Stimulated activated CD8-positive, alpha-beta memory T cell treated with anti-CD3 and anti-CD28 coated beads, Interleukin-15, amount 100 ng/mL, for 24 hours (primary cell): ENCODE measurements around the gene LUZP1.
"Not testable (repeated sequence)": the region's sequence is repeated elsewhere in the genome, so short reads cannot be mapped to it uniquely, and the experiment has no call there.

ENCODE experiments used
- DNase-seq: peaks from one replicate; pipeline ENCODE4 v3.0.0-alpha.2; 2020; ENCODE audit warnings: low read depth

Gene LUZP1

DNA sequence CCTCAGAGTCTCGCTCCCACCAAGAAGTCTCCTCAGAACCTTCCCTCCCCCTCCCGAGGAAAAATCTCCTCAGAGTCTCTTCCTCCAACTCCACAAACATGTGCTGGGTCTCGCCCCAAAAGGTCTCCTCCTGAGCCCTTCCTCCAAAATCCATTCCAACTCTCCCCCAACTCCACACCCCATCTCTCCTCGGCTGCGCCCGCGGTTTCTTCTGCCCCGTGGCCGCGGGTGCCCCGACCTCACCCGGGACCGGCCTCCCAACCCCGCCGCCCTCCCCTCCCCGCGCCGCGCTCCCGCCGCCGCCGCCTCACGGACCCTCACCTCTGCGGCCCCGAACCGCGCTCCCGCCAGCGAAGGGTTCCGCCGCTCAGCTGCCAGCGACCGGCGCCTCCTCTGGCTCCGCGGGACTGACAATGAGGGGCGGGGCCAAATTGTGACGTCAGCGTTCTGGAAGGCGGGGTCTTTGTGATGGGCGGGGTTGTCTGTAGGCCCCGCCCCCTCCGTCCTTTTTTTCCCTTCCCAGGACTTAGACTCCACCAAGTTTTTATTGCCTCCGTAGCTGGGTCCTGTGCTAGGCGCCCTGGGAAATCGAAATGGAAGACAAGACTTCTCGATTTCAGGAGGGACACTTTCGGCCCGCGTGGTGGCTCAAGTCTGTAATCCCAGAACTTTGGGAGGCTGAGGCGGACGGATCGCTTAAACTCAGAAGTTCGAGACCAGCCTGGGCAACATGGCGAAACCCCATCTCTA is at the start of gene LUZP1:
LUZP1 (minus strand) TSS at position 412 of the 750 bp plus-strand sequence.
- peak; percentile 81 for DNase-seq

DNA sequence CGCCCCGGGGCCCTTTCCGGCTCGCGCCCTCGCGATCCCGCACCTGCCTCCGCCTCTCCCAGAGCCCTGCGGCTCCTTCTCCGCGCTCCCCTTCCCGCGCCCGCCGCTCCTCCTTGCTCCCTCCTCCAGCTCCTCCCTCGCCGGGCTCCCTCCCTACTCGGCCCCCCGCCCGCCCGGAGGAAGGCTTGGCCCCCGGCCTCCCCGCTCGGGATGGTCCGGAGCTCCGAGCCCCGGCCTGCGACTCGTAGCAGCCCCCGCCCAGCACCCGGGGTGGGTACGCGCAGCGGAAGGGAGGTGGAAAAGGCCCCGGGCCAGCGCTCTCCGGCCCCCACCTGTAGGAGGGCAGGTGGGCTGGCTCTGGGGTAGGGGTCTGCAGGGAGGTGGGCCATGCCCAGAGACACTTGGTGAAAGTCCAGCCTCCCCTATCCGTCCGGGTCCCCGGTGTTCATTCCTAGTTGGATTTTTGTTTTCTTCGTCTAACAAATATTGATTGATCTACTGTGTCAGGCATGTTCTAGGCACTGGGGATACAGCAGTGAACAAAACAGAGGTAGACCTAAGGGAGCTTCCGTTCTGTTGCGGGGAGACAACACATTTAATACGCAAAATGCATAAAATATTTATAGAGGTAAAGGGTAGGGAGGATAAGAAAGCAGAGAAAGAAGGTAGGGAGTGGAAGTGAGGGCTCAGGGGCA is 48.9 kb upstream of the LUZP1 start, which contains the start of gene HTR1D:
HTR1D (minus strand) TSS at position 82 of the 695 bp plus-strand sequence. CDS start 23,283 bp downstream, outside the sequence.
- no peak for DNase-seq

DNA sequence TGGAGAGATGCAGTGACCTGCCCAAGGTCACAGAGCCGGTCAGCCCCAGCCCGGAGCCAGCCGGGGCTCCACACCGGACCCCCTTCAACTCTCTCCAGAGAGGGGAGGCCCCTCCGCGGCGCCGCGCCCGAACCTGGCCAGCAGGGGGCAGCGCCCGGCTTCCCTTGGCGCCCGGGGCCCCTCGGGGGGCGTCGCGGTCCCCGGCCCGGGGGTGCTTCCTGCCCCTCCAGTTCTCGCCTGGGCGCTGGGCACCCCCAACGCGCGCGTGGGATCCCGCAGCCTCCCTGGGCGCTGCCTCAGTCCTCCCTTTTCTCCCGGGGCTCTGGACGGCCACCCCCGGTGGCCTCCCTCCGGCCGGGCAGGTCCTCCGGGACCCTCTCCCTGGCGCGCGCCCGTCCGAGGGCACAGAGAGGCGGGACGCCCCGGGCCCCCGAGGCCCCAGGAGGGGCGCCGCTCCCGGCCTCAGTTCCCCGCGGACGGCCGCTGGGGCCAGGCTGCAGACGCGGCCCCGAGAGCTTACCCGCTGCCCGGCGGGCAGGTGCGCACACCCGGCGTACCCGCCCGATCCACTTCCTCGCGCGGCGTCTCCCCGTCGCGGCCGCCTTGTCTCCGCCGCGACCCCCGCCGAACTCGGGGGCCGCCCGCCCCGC is 48.2 kb upstream of the LUZP1 start:
- peak; percentile 28 for DNase-seq

DNA sequence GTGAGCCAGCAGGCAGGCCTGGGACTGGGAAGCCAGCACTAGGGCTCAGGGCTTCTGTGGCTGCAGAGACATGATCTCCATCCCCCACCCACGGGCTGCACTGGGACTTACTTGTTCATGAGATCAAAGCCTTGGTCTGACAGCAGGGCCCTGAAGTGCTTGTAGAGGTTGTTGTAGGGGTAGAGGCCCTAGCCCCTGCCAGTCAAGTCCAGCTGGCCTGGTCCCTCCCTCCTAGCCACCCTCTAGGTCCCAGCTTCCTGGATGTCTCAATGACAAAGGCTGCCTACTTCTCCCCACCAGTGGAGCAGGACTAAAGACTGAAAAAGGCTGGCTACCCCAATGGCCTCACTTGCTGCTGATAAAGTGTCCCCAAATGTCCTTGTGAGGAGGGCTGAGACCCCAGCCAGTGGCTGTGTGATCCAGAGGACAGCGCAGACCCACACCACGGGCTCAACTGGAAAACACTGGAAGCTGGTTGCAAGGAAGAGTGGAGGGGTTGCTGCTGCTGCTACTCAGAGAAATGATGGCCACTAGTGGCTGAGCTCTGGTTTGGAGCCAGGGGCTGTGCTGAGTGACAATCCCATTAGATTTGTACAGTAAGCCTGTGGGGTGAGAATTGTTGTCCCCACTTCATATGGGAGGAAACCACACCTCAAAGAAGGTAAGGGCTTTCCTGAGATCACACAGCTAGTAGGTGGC is 47.2 kb upstream of the LUZP1 start:
- DNase-seq = no peak

DNA sequence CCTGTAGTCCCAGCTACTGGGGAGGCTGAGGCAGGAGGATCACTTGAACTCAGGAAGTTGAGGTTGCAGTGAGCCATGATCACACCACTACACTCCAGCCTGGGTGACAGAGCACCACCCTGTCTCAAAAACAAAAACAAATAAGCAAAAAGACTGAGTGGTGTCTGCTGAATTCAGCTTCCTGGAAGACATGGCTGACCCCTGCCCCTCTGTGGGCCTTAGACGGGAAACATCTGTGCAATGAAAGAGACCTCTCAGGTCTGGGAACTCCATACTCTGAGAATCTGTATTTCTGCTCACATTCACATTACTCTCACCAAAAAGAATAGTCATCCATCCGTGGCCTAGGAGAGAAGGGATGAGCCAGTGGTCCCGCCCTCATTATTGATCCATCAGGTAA is 46.6 kb upstream of the LUZP1 start:
- DNase-seq = no peak

DNA sequence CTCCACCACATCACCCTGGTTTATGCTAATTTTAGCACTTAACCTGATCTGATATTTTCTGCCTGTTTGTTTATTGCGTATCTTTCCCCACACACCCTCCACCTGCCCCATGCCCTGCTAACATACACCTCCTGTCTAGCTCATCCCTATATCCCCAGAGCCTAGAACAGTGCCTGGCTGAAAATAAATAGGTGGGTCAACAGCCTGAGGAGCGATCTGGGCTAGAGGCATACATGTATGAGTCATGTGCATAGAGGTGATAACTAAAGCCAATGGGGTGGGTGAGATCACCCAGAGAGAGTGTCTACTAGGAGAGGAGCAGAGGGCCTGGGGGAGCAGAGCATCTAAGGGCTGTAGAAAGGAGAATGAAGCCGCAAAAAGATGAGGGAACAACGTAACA is 46.0 kb upstream of the LUZP1 start:
- DNase-seq = no peak

DNA sequence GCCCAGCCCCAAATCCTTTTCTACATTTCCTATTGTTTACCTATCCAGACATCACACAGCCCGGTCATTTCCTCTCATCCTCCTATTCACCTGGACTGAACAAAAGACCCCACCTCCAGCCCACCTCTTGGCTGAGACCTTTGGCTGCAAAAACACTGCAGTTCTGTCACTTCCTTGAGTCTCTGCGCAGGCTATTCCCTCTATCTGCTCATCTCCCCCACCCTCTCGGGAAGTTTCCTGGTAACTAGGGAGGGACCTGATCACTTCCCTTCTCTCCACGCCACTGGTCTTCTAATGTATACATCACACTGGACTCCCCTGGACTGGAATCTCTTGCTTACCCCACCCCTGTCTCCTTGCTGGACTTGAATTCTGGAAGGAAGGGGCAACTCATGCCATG is 43.3 kb upstream of the LUZP1 start:
- no peak for DNase-seq

DNA sequence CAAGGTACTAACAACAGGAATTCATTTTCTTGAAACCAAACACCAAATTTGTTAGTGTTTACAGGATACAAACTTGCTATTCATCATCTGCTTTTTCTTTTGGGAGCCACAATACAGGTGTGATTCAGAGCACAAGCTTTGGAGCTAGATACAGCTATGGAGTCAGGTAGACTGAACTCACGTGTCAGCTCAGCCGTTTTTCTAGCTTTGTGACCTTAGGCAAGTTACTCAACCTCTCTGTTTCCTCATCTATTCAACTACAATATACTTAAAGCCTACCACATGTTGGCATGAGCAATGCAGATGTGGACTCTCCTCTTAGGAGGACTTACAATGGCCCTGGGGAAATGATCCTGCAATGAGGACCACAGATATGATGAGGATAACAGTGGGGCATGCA is 42.3 kb upstream of the LUZP1 start:
- no peak for DNase-seq

DNA sequence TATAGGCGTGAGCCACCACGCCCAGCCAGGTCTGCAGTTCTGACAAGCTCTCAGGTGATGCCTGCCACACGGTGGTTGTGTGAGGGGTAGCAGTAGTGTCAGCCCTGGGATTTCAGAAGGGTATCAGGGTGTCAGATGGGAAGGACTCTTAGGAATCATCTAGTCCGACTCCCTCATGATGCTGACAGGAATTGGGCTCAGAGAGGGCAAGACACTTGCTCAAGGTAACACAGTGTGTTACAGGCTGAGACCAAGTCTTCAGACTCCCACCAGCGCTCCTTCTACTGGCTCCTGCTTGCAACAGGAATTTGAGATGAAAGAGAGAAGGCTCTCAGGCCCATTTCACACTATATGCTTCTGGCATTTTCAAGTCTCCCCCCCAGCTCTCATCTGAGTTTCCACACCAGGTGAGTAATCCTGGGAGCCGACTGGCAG is 41.7 kb upstream of the LUZP1 start:
- no peak for DNase-seq

DNA sequence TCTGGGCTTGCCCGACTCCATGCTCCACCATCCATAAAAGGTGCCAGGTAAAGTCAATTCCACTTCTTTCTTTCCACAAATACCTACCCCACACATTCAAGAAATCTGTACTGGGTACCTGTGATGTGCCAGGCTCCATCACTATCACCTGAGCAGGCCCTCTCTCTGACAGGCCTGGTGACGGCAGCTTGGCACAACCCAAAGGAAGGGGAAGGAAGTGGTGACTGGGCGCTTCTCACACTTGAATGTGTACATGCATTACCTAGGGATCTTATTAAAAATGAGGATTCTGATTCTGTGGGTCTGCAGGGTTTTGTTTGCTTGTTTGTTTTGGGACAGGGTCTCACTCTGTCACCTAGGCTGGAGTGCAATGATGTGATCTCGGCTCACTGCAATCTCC is 41.1 kb upstream of the LUZP1 start:
- no peak for DNase-seq

DNA sequence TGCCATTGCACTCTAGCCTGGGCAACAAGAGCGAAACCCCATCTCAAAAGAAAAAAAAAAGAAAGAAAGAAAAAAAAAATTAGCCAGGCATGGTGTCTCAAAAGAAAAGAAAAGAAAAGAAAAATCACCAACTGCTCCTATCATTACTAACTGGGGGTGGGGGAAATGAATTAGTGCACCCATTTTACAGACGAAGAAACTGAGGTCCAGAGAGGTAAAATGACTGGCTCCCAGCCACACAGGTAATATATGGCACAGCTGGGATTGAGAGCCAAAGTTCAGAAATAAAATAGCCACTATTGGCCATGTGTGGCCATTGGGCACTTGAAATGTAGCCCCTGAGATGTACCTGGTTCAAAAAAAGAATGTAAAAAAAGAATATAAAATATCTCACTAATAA is 39.9 kb upstream of the LUZP1 start:
- no peak for DNase-seq

DNA sequence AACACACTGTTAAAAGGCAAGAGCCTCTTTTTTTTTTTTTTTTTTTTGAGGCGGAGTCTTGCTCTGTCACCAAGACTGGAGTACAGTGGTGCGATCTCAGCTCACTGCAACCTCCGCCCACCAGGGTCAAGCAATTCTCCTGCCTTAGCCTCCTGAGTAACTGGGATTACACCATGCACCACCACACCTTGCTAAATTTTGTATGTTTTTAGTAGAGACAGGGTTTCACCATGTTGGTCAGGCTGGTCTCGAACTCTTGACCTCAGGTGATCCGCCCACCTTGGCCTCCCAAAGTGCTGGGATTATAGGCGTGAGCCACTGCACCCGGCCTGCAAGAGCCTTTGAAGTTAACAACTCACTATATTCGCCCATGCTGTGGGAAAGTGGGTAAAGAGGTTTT is 39.1 kb upstream of the LUZP1 start:
- DNase-seq = not testable (repeated sequence)

DNA sequence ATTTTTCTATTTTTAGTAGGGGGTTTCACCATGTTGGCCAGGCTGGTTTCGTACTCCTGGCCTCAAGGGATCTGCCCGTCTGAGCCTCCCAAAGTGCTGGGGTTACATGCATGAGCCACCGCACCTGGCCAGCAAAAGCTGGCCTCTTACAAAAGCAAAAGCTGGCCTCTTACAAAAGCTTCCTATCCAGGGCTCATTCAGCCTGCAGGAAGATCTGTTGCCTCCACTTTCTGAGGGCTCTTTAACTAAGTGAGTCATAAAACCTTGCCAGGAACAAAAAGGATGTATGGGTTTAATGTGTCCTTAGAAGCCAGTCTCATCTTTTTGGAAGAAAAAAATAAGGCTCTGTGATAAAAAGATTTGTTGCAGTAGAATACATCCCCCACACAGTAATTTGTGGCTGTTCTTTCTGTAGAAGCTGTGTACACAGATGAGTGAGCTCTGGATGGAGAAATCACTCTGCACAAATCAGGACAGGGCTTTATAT is 33.6 kb upstream of the LUZP1 start:
- DNase-seq = no peak

DNA sequence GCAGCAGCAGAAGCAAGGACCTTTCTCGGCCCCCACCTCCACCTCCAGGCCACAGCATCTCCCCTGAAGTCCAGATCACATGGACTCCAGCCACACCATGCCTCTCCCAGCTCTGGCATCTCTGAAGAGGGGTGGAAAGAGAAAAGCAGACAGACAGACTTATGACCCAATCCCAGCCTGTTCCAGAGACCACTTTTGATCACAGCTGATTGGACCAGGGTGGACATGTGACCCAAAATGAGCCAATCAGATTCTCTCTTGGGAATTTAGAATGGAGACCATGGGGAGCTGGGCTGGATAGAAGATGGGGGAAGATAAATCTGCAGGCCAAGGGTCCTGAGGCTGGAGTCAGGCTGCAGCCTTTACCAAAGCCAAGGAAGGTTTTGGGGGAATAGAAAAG is 32.2 kb upstream of the LUZP1 start:
- DNase-seq = no peak

DNA sequence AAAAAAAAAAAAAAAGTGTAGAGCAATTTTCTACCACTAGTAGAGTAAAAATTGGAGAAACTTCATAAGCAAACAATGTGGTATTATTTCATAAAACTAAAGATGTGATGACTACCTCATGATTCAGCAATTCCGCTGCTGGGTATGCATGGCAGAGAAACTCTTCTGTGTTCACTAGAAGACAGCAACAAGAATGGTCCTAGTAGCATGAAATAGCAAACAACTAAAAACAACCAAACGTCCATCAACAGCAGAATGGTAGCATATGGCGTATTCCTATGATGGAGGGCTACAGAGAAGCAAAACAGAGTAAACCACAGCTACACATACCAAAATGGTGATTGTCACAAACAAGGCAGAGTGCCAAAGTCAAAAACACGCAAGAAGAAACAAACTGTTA is 29.7 kb upstream of the LUZP1 start:
- no peak for DNase-seq

DNA sequence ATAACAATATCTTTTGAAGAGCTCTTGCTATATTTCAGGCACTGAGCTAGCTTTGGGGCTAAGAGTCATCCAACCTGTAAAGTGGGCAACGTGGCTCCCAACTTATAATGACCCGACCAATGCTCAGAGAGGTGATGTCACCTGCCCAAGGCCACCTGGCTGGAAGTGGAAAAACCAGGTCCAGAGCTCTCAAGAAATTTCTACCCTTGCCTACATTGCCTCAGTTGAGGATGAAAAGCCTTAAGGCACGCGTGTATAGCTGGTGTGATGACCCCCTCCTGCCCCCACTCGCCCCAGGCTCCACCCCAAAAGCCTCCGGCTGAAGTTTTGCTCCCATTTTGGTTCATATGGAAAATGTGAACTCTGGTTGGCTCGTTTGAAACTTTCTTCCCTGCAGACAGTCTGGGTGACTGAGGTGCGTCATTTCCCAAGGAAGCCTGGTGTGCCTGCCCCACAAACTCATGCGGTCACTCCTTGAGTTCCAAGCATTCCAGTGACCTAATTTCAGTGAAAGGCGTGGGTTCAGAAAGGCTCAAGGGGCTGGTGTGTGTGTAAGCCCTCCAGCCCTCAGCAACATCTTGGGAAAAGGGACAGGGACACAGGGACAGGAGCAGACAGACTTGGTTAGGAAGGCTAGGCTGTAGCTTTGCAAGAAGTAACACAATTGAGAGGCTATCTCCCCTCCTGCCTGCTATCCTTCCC is 28.1 kb upstream of the LUZP1 start:
- DNase-seq = no peak

DNA sequence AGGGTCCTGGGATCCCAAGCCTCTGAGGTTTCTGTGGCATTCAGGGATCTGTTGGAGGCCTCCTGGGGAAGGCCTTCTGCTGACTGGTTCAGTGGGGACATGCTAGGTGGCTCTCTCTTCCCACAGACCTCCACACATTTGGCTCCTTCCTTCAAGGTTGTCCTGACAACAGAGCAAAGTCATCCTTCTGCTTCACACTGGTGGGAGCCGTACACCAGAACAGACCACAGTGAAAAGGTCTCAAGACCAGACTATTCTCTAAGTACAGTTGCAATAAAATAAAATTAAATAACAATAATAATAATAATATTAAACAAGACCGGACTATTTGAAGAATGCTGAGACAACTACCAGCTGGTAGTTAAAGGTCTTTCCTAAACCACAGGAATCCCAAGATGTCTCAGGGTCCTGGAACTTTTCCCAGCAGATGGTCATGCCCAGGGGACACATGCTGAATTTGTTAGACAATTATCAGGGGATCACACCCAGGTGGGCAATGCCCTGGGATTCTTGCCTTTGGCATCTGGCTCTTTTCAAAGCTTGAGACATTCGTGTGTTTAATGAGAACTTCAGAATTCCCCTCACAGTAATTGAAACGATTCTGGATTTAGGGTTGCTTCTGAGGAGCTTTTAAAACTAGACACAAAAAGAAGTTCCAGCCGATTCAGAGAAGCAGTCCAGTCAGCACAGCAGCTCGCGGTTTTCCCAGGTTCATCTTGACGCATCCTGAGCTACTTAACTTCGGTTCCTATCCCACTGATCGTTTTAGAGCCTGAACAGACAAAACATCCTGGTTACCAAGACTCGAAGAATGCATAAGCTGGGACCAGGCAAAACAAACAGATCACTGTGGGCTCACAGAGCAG is 25.7 kb upstream of the LUZP1 start:
- no peak for DNase-seq

DNA sequence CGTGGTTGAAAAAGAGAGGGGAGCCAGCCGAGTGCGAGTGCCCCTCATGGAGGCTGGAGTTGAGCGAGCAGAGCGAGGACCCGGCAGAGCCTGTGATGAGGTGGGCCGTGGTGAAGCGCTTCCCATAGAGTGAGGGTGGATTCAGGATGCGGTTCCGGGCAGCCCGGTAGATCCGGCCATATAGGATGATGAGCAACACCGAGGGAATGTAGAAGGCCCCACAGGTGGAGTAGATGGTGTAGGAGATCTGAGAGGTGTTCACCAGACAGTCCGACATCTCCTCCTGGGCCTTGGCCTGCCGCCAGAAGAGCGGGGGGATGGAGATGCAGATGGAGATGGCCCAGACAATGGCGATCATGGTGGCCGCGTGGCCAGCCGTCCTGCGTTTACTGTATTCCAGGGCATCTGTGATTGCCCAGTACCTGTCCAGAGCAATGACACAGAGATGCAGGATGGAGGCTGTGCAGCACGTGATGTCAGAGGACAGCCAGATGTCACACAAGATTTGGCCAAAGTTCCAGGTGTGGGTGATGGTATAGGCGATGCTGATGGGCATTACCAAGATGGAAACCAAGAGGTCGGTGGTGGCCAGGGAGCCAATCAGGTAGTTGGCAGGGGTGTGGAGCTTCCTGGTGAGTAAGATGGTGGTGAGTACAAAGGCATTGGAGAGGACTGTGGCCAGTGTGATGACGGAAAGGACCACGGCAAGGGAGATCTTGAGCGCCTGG is 24.9 kb upstream of the LUZP1 start:
- no peak for DNase-seq

DNA sequence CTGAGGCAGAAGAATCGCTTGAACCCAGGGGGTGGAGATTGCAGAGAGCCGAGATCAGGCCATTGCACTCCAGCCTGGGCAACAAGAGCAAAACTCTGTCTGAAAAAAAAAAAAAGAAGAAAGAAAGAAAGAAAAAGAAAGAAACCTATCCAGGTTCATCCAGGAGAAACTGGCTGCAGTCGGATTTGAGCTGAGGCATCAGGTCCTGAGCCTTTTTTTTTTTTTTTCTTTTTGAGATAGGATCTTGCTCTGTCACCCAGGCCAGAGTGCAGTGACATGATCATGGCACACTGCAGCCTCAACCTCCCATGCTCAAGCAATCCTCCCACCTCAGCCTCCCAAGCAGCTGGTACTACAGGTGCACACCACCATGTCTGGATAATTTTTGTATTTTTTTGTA is 22.5 kb upstream of the LUZP1 start:
- DNase-seq = no peak

DNA sequence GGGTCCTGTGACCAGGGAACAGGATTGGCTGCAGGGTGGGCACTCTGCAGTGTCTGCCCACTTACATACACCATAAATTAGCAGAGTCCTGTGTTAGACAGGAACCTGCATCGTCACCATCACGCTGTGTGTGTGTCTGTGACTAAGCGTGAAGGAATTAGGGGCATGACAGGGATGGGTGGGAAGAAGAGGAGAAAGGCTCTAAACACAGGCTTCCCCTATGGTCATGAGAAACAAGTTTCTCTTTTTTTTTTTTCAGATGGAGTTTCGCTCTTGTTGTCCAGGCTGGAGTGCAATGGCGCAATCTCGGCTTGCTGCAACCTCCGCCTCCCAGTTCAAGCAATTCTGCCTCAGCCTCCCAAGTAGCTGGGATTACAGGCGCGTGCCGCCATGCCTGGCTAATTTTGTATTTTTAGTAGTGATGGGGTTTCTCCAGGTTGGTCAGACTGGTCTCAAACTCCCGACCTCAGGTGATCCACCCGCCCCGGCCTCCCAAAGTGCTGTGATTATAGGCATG is 20.3 kb upstream of the LUZP1 start:
- not testable (repeated sequence) for DNase-seq
